A673 (cell line): Measurements from ENCODE around the gene HOXA9.

Experiments
- CTCF ChIP-seq: fragments of 300-800, 200-600 bp; sonication (generic); conservative IDR thresholded peaks from 2 replicates; pipeline ENCODE4 v1.5.1; 2017; ENCODE audit warnings: low read depth, mild to moderate bottlenecking, antibody characterized with exemption, low read length, moderate library complexity, mixed read lengths
- EZH2 ChIP-seq: fragments of 200-600 bp; sonication (generic); IDR thresholded peaks from 2 replicates; pipeline ENCODE4 v1.6.1; 2017; ENCODE audit warnings: borderline replicate concordance, low read depth, mild to moderate bottlenecking, mixed read lengths, antibody characterized with exemption, low read length; ENCODE audit not compliant: poor library complexity, severe bottlenecking

GRCh38 chr7:27181795-27182275 is 16.5 kb upstream of the HOXA9 start:
- TF ChIP-seq CTCF: no peak
- TF ChIP-seq EZH2: no peak
